GM15510 (cell line): ENCODE results near the gene PALD1.
A peak's percentile ranks its signal among the peaks of the same experiment; 100 is the strongest.

ENCODE experiments used
- POLR2A ChIP-seq: IDR thresholded peaks from 3 replicates; pipeline ENCODE4 v1.6.1; 2011; ENCODE audit warnings: borderline replicate concordance; ENCODE audit not compliant: insufficient read length; ENCODE audit errors: extremely low read depth

Gene PALD1

DNA sequence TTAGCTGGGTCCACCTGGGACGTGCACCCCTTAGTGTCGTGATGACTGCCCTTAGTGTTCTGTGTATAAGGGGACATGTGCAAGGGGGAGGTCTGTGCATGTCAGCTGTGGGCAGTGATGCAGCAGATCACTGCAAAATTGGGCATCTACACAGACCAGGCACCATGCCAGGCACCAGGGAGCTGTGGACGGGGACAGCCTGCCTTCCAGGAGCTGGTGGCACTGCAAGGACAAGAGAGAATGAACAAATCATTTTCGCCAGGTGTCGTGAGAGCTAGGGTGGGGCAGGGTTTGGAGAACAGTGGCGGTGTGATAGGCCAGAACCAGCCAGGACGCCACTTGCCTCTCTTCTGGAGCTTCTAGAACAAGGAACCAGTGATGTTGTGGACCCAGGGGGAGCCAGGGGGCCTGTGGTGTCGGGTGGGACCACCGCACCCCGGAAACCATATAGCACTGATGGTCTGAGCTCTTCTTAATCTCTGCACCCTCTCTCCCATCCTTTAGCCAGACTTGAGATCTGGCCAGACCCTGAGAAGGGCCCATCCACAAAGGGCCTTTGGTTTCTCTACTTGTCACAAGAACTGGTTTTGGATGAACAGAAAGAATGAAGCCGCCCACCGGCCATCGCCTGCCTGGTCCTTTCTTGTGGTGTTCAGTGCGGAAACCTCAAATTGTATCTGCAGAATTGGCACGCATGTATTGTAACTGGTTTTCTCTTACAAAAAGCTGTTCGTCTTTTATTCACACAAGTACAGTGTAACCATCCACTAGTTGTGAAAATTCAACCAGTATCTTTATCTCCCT, 93.3 kb downstream of the PALD1 start:
- TF ChIP-seq POLR2A = no peak

DNA sequence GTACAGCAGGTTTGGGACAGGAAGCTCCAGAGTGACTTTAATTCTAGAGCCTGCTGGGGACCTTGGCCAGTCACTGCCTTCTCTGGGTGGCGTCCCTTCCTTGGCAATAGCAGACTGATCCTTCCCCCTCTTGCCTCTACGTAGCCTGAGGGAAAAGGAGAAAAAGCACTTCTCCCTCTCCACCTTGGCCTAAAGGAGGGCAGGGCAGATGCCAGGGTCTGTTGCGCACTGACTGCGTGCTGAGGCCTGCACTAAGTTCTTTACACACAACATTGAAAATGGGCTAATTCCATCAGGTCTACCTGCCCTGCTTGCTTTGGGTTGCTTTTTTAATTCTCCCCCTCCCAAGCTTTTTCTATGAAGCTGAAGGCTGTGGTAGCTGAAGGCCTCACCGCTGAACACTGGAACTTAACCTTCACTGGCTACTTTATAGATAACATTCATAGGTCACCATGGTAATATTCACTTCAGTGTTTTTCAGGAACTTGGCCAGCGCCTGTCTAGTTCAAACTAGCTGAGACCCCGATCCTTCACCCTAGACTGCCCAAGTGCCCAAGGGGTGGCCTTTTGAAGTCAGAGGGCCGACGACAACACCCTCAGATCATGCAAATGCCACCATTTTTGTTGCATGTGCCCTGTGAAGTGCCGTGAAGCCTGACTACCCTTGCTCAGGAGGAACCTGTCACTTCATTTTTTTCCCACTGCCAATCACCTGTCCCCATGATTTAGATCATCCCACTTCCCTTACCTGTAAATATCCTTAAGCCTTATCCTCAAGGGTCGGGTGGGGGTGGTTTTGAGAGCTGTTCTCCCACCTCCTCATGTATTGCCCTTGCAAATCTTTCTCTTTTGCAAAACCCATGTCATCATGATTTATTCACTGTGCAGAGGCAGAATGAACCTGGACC, 95.3 kb downstream of the PALD1 start:
- TF ChIP-seq POLR2A = no peak

DNA sequence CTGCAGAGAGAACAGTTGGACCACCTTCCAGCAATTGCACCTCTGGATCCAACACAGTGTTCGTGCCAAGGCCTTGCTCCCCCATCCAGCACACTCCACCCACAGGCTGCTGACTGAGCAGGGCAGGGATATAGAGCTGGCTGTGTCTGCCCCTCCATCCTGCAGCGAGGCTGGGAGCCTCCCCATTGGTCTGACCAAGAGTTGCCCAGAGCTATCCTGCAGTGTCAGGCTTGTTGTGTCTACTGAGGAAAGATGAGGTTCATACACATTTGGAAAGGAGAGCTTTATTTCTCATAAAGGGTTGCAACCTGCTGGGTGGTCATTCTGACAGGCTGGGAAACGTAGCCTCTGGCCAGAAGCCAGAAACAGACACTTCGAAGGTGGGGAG, 96.9 kb downstream of the PALD1 start:
- no peak for TF ChIP-seq POLR2A

DNA sequence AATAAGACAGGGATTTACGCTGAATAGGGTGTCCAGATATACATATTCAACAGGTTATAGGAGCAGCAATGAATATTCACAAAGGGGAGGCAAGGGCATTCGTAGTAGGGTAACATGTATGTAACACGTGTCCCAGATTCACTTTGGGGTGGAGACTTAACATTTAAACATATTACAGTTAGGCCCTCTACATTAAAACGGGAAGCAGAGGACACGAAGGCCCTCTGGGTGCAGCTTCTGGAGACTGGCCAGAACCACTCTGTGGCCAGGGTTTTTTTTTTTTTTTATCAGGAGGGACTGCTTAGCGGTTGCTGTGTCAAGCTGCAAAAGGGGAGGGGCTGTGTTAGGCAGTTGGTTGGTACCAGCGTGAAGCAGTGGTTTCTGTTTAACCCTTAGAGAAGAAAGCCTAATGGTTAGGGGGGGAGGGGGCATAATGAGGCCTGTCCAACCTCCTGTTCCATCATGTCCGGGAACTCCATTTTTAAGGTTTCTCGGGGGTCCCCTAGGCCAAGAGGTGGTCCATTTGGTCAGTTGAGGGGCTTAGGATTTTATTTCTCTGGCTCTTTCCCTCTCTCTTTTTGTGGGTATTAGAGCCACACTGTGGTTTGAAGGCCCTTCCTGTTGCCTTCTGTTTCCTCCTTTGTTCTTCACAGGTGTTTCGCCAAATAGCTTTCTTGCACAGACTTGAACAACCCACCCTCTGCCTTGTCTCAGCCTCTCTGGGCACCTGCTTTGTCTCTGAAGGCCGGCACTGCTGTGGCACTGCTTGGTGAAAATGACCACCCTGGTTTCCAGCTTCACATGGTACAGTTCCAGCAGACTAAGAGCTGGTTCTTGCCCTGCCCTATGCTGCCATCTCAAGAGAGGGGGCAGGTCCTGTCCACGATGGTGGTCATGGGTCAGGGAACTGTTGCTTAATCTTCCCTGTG, 97.6 kb downstream of the PALD1 start:
- peak; percentile 8 for TF ChIP-seq POLR2A

DNA sequence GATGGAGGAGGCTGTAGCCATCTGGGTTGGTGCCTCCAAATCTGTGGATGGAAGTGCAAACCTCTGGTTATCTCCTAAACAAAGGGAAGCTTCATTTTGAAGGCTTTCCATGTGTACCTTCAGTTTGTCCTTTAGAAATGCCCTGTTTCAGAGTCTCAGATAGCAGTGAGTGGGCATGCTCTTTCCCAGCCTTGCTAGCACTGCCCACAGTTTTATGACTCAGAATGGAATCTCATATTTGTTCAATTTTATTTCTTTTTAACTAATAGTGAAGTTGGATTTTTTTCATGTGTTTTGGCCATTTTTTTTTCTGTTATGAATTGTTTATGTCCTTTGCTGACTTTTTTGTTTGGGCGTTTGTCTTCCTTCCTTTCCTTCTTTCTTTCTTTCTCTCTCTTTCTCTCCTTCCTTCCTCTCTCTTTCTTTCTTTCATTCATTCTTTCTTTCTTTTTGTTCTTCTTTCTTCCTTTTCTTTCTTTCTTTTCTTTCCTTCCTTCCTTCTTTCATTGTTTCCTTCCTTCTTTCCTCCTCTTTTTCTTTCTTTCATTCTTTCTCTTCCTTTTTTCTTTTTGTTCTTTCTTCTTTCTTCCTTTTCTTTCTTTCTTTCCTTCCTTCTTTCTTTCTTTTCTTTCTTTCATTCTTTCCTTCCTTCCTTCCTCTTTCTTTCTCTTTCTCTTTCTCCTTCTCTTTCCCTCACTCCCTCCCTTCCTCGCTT, 98.4 kb downstream of the PALD1 start:
- no peak for TF ChIP-seq POLR2A

DNA sequence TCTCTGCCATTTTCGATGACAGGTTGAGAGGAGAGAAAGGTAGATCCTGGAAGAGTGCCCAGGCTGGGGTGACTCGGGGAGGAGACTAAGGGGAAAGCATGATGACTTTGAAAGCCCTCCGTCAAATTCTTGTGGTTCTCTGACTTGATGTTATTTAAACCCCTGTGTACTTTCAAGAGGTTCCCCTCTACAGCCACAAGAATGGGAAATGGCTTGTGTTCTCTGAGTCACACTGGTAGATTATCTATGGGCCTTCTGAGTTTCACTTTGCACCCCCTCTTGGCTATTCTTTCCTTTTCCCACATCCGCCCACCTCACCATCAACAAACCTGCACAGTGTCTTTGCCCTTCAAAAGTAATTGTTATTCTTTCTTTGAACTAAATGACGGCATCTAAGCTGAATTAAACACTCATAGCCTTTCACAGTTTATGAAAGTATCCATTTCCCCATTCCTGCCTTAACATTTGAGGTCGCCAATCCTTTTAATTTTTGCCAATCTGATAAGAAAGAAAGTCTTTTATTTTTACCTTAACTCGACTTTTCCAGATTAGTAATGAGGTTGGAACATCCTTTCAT, 99.9 kb downstream of the PALD1 start:
- TF ChIP-seq POLR2A = no peak

DNA sequence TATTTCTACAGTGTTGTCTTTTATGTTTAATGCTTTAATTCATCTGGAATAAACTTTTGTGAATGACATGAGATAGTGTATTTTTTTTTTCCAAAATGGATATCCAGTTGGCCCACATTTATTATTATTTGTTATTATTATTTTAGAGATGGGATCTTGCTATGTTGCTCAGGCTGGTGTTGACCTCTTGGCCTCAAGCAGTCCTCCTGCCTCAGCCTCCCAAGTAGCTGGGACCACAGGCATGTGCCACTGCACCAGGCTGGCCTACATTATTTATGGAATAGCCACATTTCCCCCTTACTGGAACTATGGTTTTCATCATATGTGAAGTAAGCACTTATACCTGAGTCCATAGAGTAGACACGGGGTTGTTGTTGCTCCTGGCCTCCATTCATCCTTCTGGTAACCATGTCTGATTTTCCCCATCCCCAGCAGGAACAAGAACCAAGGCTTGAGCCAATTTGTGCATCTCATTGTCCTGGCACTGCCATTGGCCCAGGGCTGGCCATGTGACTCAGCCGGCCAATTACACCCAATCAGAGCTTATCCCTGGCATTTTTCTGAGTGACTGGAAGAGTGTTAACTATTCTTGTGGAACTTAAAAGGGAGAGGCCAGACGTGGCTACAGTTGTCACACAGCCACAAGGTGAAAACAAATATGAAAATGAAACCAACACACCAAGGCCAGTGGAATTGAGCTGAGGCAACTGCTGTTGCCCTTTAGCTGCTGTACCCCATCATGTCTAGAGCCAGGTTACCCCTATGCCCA, 100.9 kb downstream of the PALD1 start:
- TF ChIP-seq POLR2A = no peak

DNA sequence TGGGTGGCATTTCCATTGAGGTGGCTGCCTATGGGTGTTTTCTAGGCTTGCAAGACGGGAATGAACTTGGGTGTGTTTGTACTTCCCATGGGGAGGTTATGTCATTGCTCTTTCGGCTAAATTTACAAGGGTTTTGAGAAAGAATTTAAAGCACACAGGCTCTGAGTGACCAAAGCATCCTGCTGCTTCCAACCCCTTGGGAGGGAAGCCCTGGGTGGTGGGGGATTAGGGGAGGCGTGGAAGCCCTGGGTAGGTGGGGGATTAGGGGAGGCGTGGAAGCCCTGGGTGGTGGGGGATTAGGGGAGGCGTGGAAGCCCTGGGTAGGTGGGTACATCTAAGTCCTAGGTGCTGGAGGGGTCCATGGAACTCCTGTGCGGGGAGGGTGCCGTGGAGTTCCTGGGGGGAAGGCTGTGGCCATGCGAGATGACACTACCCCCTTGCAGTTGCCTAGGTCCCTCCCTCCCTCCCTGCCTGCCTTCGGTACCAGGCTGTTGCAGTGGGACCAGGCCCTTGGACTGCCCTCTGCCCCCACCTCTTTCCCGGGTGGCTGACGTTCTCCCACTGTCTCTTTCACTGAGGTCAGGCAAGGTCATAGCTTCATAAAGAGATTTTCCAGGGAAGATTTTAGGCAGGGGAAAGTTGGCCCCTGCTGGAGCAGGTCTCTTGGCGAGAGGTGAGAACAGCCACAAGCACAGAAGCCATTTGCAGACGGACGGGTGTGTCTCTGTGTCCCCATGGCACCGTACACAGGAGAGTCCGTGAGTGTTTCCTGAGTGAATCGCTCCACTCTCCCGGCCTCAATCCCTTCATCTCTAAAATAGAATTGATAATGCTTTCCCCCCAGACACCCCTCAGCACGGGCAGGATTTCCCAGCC, 104.5 kb downstream of the PALD1 start:
- TF ChIP-seq POLR2A = no peak

DNA sequence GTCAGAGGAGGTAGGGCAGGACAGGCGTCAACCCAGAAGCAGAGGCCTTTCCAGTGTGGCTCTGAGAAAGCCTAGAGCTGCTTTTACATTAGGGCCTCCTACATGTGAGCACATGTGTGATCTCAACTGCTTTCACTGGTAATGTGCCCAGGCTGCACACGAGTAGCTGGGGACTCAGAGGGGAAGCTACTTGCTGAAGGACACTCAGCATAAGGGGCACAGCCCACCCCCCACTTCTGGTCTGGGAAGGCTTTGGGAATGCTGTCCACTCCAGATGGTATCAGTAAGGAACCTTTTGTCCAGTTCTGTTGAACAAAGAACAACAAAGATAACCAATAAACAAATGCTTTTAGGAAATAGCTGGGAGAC, 105.1 kb downstream of the PALD1 start:
- no peak for TF ChIP-seq POLR2A

DNA sequence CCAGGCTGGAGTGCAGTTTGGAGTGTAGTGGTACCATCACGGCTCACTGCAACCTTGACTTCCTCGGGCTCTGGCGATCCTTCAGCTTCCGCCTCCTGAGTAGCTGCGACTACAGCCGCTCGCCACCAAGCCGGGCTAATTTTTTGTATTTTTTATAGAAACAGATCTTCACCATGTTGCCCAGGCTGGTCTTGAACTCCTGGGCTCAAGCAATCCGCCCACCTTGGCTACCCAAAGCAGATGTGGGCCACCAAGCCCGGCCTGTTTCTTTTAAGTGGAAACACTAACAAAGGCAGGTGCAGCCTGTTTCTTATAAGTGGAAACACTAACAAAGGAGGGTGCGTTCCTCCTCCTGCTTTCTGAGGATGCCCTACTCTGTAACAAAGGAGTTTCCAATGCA, 105.8 kb downstream of the PALD1 start:
- no peak for TF ChIP-seq POLR2A

DNA sequence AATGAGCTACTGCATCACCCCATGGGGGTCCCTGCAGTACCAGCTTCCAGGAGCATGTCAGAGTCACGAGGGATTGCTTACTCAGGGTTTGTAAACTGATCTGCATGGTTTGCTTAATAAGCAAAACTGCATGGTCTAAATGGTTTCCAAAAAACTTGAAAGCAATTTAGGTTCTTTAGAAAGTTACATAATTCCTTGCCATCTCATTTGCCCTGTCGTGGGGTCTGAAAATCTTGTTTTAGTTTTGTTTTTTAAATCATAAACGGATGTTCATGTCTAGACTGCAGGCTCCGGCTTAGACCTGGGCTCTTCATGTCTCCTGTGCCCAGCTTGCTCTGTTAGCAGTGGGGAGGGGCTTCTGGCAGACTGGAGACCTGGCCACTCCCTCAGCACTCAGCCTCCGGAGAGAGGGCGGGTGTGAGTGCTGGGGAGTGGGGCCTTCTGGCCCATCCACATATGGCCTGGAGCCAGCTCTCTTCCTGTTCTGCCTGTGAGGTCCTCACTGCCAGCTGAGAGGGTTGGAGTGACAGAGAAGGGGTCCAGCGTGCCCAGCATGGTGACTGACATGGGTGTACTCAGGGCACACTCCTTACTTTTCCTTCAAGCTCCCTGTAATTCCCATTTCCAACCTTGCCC, 106.5 kb downstream of the PALD1 start:
- no peak for TF ChIP-seq POLR2A
